ENCODE results near the gene RCVRN. TPM values are rescaled to one million over a fixed set of nuclear protein-coding genes. Genes with fewer than 3 reads are reported as not detected.

Gene RCVRN
- total RNA-seq, 1 donor from 2014 or later, result not detected

DNA sequence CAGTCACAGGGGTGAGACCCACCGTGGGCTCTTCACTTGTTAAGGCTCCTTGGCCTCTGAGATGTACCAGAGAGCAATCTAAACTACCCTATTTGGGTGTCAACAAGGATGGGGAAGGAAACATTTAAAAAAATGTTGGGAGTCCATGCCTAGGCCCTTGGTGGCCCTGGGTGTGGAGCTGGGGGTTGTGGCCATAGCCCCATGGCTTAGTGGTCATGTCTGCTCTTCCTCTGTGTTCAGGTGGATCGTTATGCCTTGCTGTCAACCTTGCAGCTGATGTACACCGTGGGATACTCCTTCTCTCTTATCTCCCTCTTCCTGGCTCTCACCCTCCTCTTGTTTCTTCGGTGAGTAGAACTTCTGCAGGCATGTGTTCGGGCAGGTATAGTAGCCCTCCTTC lies 50.8 kb downstream of the RCVRN start:
- no peak for DNase-seq (ENCODE audit: low read depth, low spot score)

DNA sequence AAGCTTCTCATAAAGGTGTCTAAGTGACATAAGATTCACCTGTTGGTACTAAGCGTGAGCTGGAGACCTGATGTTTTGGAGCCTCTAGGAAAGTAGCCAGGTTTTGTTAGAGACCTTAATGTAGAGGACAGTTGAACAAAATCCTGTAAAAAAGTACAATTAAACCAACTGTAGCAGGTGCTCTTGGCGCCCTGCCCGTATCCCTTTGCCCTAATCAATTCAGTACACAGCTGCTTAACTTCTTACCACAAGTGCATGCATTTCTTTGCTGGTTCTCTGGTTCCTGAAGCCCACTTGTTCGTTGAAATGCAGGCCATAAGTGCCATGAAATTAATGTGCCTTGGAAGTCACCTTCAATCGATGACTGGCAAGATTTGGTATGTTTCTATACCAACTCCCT lies 54.9 kb downstream of the RCVRN start:
- no peak for DNase-seq (ENCODE audit: low read depth, low spot score)

Other genes starting within 250 kb of the RCVRN start
- not detected in 2 replicates for gene DHRS7C, start 113.7 kb downstream of the RCVRN start, total RNA-seq
- not detected in 2 replicates for gene GSG1L2, start 83.2 kb downstream of the RCVRN start, total RNA-seq
- not detected in 2 replicates for gene GLP2R, start 79.3 kb downstream of the RCVRN start, total RNA-seq

All from pulmonary artery endothelial cell (primary cell).